GM12878 (cell line): ENCODE results near the gene TGFB1. TPM values are rescaled to one million over a fixed set of nuclear protein-coding genes. Genes with fewer than 3 reads are reported as not detected.

Experiments
- ATF7 ChIP-seq: fragments of 450-650 bp; IDR thresholded peaks from 2 replicates; pipeline ENCODE4 v1.6.1; 2016; ENCODE audit warnings: low read depth, mild to moderate bottlenecking
- BRCA1 ChIP-seq: IDR thresholded peaks from 2 replicates; pipeline ENCODE4 v1.6.1; 2011; ENCODE audit warnings: low read depth, low read length, improper control_type of control experiment
- CBX3 ChIP-seq: fragments of 200-600 bp; sonication (generic); IDR thresholded peaks from 2 replicates; pipeline ENCODE4 v1.6.1; 2016; ENCODE audit warnings: low read depth, borderline replicate concordance
- CREB1 ChIP-seq: IDR thresholded peaks from 2 replicates; pipeline ENCODE4 v1.6.1; 2012; ENCODE audit warnings: low read depth, mild to moderate bottlenecking, inconsistent platforms
- HCFC1 ChIP-seq: fragments of 150-350 bp; IDR thresholded peaks from 2 replicates; pipeline ENCODE4 v1.6.1; 2014; ENCODE audit warnings: low read length
- KAT2A ChIP-seq: conservative IDR thresholded peaks from 2 replicates; pipeline ENCODE4 v1.6.1; 2011; ENCODE audit warnings: low read depth, low read length; ENCODE audit not compliant: control insufficient read depth
- MEF2B ChIP-seq: fragments of 450-650 bp; IDR thresholded peaks from 2 replicates; pipeline ENCODE4 v1.6.1; 2018; ENCODE audit warnings: mild to moderate bottlenecking, moderate library complexity; ENCODE audit not compliant: partially characterized antibody, poor library complexity, severe bottlenecking
- NFXL1 ChIP-seq: fragments of 450-650 bp; IDR thresholded peaks from 2 replicates; pipeline ENCODE4 v1.6.1; 2017; ENCODE audit warnings: antibody characterized with exemption, mild to moderate bottlenecking, borderline replicate concordance
- SMAD1 ChIP-seq: fragments of 450-650 bp; IDR thresholded peaks from 2 replicates; pipeline ENCODE4 v1.6.1; 2018; ENCODE audit warnings: mild to moderate bottlenecking, low read depth; ENCODE audit not compliant: partially characterized antibody
- WRNIP1 ChIP-seq: IDR thresholded peaks from 2 replicates; pipeline ENCODE4 v1.6.1; 2011; ENCODE audit warnings: low read depth, low read length, improper control_type of control experiment, borderline replicate concordance
- polyA plus RNA-seq, 11 experiments: library from polyadenylated mRNA; depleted of rRNA in 4 of 11; unstranded in 6 of 11; stranded (reverse) in 5 of 11; fragments of >200 nt; fragmentation: Nextera tagmentation in 4 of 11; fragmentation: Illumina TruSeq in 1 of 11; extraction: Ambion mirVana in 4 of 11; extraction: Trizol in 1 of 11; gene quantifications; 1 replicate in 1 of 11; 2 replicates in 10 of 11; pipeline versions ENCODE4 v1.2.1 to v1.2.3, GENCODE V29; 2011 to 2016; ENCODE audit warnings: inconsistent platforms in 2 of 11, missing spikeins in 2 of 11, low read depth in 1 of 11
- total RNA-seq, 4 experiments: library from RNA; depleted of rRNA in 3 of 4; stranded (reverse); fragments of >200 nt in 3 of 4; fragmentation: Illumina TruSeq in 1 of 4; extraction: Trizol in 1 of 4; gene quantifications; 2 replicates each; pipeline versions ENCODE4 v1.2.1 to v1.2.3, GENCODE V29; 2013 to 2021
- TF ChIP-seq, protein P1 (sequence below): fragments of 450-650 bp; formaldehyde crosslinking; IDR thresholded peaks from 2 replicates; pipeline ENCODE4 v1.4.0; 2020; ENCODE audit warnings: mild to moderate bottlenecking, moderate library complexity
- TF ChIP-seq, protein P2 (sequence below): IDR thresholded peaks from 2 replicates; pipeline ENCODE4 v1.6.1; 2011; ENCODE audit warnings: borderline replicate concordance, low read depth, mild to moderate bottlenecking, moderate library complexity, mixed read lengths, low read length; ENCODE audit not compliant: insufficient read depth; ENCODE audit errors: extremely low read length
- TF ChIP-seq, protein P3 (sequence below): fragments of 450-650 bp; formaldehyde crosslinking; IDR thresholded peaks from 2 replicates; pipeline ENCODE4 v1.5.0; 2022; ENCODE audit warnings: mild to moderate bottlenecking, missing genetic modification characterization
- TF ChIP-seq, protein P4 (sequence below): fragments of 450-650 bp; IDR thresholded peaks from 2 replicates; pipeline ENCODE4 v1.6.1; 2017; ENCODE audit warnings: low read depth, mild to moderate bottlenecking, moderate library complexity
- TF ChIP-seq, protein P5 (sequence below): fragments of 450-650 bp; IDR thresholded peaks from 2 replicates; pipeline ENCODE4 v1.6.1; 2017; ENCODE audit warnings: mild to moderate bottlenecking, moderate library complexity

Gene TGFB1
- total and polyA plus RNA-seq, 10 of the 15 experiments (the other 5 are each of a cell fraction or from before 2014, with no cell fraction given): 0.23 to 120 (median 10.9) TPM

DNA sequence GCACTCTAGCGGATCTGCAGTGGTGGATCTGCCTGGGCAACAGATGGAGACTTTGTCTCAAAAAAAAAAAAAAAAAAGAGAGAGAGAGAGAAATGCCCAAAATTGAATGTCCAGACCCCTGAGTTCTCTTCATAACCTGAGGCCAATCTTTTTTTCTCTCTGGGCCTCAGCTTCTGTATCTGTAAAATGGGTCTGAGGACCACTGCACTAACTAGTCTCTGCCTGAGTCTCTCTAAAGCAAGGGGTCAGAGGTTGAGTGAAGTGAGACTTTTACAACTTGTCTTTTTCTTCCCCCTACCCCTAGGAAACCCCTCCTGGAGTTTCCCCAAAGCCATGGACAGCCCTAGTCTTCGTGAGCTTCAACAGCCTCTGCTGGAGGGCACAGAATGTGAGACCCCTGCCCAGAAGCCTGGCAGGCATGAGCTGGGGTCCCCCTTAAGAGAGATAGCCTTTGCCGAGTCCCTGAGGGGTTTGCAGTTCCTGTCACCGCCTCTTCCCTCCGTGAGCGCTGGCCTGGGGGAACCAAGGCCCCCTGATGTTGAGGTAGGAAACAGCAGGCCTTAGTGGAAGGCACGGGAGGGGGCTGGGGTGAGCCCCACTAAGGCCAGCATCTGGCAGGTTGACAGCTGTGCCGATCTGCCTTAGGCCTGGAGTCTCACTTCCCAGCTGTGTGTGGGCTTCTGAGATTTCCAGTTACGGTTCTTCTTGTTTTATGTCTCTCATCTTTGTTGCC is 24.4 kb upstream of the TGFB1 start (continued):
- TF ChIP-seq, protein P1, sequence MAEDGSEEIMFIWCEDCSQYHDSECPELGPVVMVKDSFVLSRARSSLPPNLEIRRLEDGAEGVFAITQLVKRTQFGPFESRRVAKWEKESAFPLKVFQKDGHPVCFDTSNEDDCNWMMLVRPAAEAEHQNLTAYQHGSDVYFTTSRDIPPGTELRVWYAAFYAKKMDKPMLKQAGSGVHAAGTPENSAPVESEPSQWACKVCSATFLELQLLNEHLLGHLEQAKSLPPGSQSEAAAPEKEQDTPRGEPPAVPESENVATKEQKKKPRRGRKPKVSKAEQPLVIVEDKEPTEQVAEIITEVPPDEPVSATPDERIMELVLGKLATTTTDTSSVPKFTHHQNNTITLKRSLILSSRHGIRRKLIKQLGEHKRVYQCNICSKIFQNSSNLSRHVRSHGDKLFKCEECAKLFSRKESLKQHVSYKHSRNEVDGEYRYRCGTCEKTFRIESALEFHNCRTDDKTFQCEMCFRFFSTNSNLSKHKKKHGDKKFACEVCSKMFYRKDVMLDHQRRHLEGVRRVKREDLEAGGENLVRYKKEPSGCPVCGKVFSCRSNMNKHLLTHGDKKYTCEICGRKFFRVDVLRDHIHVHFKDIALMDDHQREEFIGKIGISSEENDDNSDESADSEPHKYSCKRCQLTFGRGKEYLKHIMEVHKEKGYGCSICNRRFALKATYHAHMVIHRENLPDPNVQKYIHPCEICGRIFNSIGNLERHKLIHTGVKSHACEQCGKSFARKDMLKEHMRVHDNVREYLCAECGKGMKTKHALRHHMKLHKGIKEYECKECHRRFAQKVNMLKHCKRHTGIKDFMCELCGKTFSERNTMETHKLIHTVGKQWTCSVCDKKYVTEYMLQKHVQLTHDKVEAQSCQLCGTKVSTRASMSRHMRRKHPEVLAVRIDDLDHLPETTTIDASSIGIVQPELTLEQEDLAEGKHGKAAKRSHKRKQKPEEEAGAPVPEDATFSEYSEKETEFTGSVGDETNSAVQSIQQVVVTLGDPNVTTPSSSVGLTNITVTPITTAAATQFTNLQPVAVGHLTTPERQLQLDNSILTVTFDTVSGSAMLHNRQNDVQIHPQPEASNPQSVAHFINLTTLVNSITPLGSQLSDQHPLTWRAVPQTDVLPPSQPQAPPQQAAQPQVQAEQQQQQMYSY: no peak
- TF ChIP-seq, protein P2, sequence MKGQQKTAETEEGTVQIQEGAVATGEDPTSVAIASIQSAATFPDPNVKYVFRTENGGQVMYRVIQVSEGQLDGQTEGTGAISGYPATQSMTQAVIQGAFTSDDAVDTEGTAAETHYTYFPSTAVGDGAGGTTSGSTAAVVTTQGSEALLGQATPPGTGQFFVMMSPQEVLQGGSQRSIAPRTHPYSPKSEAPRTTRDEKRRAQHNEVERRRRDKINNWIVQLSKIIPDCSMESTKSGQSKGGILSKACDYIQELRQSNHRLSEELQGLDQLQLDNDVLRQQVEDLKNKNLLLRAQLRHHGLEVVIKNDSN: no peak
- TF ChIP-seq CREB1: no peak
- no peak for TF ChIP-seq NFXL1
- peak; percentile 65 for TF ChIP-seq MEF2B
- TF ChIP-seq, protein P3, sequence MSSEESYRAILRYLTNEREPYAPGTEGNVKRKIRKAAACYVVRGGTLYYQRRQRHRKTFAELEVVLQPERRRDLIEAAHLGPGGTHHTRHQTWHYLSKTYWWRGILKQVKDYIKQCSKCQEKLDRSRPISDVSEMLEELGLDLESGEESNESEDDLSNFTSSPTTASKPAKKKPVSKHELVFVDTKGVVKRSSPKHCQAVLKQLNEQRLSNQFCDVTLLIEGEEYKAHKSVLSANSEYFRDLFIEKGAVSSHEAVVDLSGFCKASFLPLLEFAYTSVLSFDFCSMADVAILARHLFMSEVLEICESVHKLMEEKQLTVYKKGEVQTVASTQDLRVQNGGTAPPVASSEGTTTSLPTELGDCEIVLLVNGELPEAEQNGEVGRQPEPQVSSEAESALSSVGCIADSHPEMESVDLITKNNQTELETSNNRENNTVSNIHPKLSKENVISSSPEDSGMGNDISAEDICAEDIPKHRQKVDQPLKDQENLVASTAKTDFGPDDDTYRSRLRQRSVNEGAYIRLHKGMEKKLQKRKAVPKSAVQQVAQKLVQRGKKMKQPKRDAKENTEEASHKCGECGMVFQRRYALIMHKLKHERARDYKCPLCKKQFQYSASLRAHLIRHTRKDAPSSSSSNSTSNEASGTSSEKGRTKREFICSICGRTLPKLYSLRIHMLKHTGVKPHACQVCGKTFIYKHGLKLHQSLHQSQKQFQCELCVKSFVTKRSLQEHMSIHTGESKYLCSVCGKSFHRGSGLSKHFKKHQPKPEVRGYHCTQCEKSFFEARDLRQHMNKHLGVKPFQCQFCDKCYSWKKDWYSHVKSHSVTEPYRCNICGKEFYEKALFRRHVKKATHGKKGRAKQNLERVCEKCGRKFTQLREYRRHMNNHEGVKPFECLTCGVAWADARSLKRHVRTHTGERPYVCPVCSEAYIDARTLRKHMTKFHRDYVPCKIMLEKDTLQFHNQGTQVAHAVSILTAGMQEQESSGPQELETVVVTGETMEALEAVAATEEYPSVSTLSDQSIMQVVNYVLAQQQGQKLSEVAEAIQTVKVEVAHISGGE: no peak
- TF ChIP-seq ATF7: no peak
- no peak for TF ChIP-seq KAT2A
- TF ChIP-seq, protein P4, sequence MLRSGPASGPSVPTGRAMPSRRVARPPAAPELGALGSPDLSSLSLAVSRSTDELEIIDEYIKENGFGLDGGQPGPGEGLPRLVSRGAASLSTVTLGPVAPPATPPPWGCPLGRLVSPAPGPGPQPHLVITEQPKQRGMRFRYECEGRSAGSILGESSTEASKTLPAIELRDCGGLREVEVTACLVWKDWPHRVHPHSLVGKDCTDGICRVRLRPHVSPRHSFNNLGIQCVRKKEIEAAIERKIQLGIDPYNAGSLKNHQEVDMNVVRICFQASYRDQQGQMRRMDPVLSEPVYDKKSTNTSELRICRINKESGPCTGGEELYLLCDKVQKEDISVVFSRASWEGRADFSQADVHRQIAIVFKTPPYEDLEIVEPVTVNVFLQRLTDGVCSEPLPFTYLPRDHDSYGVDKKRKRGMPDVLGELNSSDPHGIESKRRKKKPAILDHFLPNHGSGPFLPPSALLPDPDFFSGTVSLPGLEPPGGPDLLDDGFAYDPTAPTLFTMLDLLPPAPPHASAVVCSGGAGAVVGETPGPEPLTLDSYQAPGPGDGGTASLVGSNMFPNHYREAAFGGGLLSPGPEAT: no peak
- TF ChIP-seq BRCA1: no peak
- TF ChIP-seq SMAD1: no peak
- TF ChIP-seq CBX3: no peak
- TF ChIP-seq WRNIP1: no peak
- no peak for TF ChIP-seq HCFC1
- TF ChIP-seq, protein P5, sequence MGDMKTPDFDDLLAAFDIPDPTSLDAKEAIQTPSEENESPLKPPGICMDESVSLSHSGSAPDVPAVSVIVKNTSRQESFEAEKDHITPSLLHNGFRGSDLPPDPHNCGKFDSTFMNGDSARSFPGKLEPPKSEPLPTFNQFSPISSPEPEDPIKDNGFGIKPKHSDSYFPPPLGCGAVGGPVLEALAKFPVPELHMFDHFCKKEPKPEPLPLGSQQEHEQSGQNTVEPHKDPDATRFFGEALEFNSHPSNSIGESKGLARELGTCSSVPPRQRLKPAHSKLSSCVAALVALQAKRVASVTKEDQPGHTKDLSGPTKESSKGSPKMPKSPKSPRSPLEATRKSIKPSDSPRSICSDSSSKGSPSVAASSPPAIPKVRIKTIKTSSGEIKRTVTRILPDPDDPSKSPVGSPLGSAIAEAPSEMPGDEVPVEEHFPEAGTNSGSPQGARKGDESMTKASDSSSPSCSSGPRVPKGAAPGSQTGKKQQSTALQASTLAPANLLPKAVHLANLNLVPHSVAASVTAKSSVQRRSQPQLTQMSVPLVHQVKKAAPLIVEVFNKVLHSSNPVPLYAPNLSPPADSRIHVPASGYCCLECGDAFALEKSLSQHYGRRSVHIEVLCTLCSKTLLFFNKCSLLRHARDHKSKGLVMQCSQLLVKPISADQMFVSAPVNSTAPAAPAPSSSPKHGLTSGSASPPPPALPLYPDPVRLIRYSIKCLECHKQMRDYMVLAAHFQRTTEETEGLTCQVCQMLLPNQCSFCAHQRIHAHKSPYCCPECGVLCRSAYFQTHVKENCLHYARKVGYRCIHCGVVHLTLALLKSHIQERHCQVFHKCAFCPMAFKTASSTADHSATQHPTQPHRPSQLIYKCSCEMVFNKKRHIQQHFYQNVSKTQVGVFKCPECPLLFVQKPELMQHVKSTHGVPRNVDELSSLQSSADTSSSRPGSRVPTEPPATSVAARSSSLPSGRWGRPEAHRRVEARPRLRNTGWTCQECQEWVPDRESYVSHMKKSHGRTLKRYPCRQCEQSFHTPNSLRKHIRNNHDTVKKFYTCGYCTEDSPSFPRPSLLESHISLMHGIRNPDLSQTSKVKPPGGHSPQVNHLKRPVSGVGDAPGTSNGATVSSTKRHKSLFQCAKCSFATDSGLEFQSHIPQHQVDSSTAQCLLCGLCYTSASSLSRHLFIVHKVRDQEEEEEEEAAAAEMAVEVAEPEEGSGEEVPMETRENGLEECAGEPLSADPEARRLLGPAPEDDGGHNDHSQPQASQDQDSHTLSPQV: no peak
